HG02610 (cell line): Measurements from ENCODE around the gene SAAL1.

ENCODE experiments used
- ATAC-seq: cut with Tn5 transposase; IDR thresholded peaks from one replicate; pipeline ENCODE4 v1.9.1; 2021; ENCODE audit warnings: mild to moderate bottlenecking, moderate library complexity; ENCODE audit not compliant: unreplicated experiment

The SAAL1 gene

DNA sequence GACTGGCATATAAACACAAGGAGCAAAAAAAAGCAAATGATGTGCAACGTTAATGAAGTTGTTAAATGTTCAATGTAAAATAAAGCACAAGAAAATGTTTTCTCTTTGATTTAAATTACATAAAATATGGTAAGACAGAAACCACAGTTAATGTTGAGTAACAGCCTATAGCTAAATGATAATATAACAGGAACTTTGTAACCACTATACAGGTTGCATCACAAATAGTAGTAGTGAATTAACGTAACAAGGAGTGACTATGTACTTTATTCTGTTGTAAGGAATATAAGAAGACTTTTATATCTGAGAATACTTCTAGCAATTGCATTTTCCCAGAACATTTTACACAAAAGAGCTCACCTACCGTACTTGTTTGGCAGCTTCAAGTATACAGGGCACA, 16.9 kb downstream of the SAAL1 start:
- no peak for ATAC-seq

DNA sequence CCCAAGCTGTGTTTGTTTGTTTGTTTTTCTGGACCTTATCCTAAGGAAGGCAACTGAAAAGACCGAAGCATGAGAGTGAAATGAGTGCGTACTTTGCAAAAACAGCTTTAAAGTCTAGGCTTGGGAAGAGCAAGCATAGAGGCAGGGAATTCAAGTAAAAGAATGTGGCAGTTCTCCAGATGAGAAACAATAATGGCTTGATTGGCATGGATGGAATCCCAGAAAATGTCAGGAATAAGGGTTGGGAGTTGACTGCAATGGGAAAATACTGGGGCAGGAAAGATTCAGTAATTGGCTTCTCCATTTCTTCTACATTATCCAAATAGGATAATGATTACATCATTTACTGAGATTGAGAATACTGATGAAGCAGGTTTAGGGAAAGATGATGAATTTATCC, 17.5 kb downstream of the SAAL1 start:
- ATAC-seq = no peak

GRCh38 chr11:18081551-18081950, 24.3 kb downstream of the SAAL1 start:
- ATAC-seq = no peak

DNA sequence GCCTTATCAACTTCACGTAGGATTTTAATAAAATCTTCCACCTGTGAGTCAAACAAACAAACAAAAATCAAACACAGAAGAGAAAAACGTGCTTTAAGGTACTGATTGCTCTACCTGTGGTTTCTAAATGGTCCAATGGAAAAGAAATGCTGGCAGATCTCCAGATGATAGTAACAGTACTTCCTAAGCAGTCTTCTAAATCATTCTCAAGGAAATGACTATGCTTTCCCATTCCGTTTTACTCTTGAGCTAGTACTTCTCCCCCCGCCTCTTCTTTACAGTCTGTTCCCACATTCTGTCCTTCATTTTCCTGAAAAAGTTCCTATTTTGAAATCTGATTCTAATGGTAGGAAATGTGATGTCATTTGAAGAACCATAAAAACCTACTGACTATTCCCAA, 25.4 kb downstream of the SAAL1 start:
- ATAC-seq = no peak

DNA sequence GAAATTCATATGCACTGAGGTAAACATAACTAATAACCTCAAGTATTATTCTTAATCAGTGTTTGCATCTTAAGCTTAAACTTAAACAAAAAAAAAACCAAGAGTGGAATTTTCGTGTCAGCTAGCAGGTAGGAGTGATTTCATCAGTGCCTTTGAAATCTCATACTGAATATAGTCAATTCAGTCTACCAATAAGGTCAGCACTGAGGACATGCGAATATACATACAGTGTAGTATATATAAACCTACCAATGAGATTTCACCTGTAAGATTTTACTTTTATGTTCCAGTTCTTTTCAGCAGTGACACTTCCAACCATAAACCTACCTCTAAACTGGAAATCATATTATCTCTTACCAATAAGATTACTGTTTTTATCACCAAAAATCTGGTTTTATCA, 27.0 kb downstream of the SAAL1 start:
- ATAC-seq = no peak

- ATAC-seq = no peak
Observed at GRCh38 chr11:18075444-18075843, 30.4 kb downstream of the SAAL1 start.

DNA sequence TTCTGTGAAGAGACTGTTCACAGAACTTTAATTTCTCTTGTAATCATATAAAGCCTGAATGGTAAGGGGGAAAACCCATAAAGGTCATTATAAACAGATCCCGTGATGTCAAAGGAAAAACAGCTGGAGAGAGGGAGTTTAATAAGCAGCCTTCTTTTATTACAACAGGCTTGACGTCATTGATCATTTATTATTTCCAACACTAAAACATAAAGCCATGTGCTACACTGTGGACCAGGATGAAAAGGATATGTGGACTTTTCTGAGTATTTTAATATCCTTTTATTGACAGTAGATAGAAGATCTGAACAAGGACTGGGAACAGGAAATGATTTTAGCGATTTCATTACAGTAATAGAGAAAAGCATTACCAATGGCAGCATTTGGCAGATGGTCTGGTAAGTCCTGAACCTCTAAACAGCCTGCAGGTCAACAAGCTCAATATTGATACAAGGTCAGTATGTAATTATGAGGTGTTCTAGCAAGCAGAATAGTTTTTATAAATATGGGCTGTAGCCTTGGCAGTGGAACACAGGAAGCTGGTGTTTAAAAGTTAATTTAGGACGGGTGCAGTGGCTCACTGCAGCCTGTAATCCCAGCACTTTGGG, 34.7 kb downstream of the SAAL1 start:
- ATAC-seq = no peak

- no peak for ATAC-seq
Observed at GRCh38 chr11:18067372-18067771, 38.5 kb downstream of the SAAL1 start.

DNA sequence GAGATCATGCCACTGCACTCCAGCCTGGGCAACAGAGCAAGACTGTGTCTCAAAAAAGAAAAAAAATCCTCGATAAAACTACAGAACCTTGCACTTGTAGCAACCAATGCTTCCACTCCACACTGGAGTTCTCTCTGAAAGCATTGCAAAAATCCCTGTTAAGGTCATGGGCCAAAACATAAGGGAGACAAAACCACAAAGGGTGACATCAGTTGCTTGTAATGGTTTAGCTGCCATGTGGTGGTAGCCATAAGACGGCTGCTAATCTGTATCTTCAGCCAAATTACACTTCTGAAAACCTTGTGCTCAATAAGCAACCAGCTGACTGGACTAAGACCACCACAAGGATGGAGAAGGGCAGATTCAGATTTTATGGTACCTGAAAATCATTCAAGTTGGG, 39.3 kb downstream of the SAAL1 start:
- no peak for ATAC-seq

GRCh38 chr11:18065572-18065971, 40.3 kb downstream of the SAAL1 start:
- ATAC-seq = no peak

- no peak for ATAC-seq
Observed at GRCh38 chr11:18064450-18065054, 41.3 kb downstream of the SAAL1 start.

GRCh38 chr11:18063862-18064434, 41.9 kb downstream of the SAAL1 start:
- no peak for ATAC-seq

- no peak for ATAC-seq
Observed at GRCh38 chr11:18063125-18063524, 42.8 kb downstream of the SAAL1 start.

DNA sequence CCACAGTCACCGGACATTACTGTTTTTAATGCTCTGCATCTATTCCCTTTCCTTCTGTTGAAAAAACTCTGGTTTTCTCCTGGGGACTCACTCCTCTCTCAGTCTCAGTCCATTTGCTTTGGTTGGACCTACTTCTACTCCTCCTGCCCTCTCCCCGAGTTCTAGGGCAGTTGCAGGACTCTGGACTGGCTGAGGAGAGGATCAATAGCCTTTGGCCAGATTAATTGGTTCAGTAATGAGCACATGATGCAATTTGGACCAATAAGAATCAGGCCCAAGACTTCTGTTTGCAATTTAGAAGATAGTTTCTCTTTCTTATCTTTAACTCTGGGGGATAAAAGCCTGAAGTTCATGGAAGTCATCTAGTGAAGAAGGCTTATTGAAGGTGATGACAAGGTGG, 44.5 kb downstream of the SAAL1 start:
- no peak for ATAC-seq

DNA sequence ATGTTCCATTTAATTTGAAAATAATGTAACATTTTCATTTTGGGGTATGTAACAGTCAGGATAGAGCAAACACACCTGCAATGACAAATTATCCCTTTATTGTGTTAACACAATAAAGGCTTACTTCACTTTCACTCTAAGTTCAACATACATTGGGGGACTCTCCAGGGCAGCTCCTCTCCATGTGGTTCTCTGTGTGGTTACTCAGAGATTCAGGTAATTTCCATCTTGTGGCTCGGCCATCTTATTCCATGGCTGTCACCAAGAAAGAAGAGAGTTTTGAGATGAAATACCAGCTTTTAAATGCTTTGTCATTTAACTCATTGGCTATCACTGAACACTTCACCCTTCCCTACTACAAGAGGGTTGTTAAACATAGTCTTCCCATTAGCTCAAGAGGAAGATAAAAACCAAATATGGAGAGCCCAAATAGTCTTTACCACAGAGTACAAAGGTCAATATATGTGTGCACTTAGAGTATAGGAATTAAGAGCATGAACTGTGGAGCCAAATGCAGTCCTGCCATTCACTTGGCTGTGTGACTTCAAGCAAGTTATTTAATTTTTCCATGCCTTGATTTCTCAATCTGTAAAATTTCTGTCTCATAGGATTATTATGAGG, 49.2 kb downstream of the SAAL1 start:
- peak; percentile 51 for ATAC-seq

GRCh38 chr11:18054511-18055103, 51.3 kb downstream of the SAAL1 start:
- no peak for ATAC-seq

GRCh38 chr11:18050848-18051247, 55.0 kb downstream of the SAAL1 start:
- ATAC-seq = no peak

DNA sequence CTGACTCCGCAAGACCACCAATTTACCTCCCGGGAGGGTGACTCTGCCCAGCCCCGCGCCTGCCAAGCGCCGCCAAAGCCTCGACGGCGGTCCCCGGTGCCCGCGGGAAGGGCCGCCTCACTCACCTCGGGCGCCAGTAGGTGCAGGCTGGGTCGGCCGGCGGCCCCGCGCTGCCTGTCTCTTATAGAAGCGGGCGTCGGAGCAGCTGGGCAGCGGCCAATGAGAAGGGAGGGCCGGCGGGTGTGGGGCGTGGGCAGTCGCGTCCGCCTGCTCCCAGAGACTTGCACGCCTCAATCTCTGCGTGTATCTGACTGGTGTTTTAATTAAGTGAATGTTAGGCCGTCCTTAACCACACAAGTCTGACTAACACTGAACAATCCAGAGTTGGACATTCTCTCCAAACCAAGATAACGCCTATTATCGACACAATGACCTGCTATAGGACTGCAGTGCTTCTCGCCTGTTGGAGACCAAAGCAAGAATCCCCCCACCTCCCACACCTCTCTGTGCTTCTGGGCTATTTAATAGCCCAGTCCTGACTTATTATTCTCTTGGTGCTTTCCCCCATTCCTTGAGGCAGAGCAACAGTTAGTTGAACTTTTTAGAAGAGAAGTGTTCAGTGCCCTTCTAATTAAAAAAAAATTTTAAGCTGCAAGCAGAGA, 59.6 kb downstream of the SAAL1 start, which contains the start of gene TPH1:
Gene TPH1 (minus strand): TSS at position 154 of the 662 bp plus-strand sequence. CDS start 5,507 bp downstream, outside the sequence.
- ATAC-seq = no peak

GRCh38 chr11:18036456-18036855, 69.4 kb downstream of the SAAL1 start:
- ATAC-seq = no peak
